HG03280 (cell line): Measurements from ENCODE around the gene PLEKHA6.

Experiments
- ATAC-seq: cut with Tn5 transposase; IDR thresholded peaks from one replicate; pipeline ENCODE4 v1.9.1; 2021; ENCODE audit warnings: mild to moderate bottlenecking, moderate library complexity; ENCODE audit not compliant: unreplicated experiment

PLEKHA6 gene

GRCh38 chr1:204356997-204357396, 2.7 kb downstream of the PLEKHA6 start:
- ATAC-seq = no peak

- no peak for ATAC-seq
Measured at GRCh38 chr1:204355913-204356312, 3.8 kb downstream of the PLEKHA6 start.

DNA sequence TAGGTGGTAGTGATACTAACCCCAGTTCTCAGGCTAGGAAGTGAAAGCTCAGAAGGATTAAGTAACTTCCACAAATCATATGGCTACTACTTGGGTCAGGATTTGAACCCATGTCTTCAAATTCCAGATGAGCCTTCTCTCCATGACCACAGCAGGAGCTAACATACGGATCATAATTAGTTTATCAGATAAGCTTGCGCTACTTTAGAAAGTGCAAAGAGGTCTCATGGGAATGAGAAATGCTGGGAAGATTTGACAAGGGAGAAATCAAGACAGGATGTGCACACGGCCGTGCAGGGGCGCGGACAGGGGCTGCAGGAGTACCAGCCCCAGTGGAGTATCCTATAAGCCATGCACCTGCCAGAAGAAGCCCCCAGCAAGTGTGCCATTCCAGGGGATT, 5.2 kb downstream of the PLEKHA6 start:
- no peak for ATAC-seq

DNA sequence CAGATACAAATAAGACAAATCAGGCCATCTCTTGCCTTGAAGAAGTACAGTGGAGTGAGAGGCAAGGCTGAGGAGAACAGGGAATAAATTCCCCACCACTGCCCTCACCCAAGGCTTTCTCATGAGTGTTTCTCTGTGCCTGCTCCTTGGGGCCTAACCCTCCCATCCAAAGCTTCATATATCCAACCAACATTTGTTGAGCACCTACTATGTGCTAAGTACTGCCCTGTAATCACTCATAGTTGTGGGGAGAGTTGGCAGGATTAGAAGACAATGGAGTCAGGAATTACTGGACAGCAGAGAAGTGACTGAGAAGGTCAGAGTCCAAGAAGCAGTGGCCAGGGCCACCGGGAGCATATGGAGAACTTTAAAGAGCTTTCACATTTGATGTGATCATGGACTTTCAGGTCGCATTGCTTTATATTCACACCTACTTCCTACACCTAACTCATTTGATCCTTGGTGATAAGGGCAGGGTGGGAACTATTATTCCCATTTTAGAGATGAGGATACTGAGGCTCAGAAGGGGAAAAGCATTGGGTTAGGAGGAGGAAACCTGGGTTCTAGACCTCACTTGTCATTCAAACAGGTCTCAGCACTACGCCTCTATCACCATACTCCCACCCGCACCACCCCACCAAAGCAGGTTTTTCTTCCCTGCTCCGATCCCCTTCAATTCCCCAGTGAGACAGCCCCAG, 6.4 kb downstream of the PLEKHA6 start:
- no peak for ATAC-seq

GRCh38 chr1:204350857-204351573, 8.7 kb downstream of the PLEKHA6 start:
- no peak for ATAC-seq

GRCh38 chr1:204350312-204350711, 9.4 kb downstream of the PLEKHA6 start:
- no peak for ATAC-seq

GRCh38 chr1:204349602-204350001, 10.1 kb downstream of the PLEKHA6 start:
- ATAC-seq = no peak

GRCh38 chr1:204348722-204349121, 11.0 kb downstream of the PLEKHA6 start:
- no peak for ATAC-seq

- no peak for ATAC-seq
Measured at GRCh38 chr1:204348242-204348641, 11.5 kb downstream of the PLEKHA6 start.

GRCh38 chr1:204345941-204346645, 13.6 kb downstream of the PLEKHA6 start:
- ATAC-seq = no peak

DNA sequence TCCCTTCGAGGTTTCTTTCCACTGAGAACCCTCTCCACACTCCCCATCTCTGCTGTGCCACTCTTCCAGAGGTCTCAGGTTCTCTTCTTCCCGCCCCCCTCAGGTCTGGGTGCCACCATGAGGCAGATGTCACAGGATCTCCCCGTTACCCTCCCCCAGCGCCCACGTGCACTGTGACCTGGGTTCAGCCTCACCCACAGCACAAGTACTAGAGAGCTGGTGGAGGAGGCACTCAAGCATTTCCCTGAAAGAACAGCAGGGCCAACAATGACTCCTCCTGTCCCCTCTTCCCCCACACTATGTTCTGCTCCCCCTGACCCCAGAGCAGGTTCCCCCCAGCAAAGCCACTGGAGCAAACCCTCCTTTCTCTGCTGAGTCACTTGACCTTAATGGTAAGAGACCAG, 14.3 kb downstream of the PLEKHA6 start:
- ATAC-seq = no peak

GRCh38 chr1:204344665-204345355, 14.9 kb downstream of the PLEKHA6 start:
- no peak for ATAC-seq

DNA sequence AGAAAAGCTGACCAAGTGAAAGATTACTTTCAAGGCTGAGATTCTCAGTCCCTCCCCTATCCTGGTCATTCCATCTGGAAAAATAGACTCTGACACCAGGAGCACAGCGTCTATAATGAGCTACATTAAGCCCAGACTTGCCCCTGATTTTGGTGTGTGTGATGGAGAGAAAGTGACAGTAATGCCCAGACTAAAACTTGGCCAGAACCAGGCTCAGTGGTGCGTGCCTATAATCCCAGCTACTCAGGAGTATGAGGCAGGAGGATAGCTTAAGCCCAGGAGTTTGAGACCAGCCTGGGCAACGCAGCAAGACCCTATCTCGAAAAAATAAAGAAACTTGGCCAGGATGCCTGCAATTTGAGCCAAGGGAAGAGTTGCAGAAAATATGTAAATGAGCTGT, 15.9 kb downstream of the PLEKHA6 start:
- ATAC-seq = no peak

DNA sequence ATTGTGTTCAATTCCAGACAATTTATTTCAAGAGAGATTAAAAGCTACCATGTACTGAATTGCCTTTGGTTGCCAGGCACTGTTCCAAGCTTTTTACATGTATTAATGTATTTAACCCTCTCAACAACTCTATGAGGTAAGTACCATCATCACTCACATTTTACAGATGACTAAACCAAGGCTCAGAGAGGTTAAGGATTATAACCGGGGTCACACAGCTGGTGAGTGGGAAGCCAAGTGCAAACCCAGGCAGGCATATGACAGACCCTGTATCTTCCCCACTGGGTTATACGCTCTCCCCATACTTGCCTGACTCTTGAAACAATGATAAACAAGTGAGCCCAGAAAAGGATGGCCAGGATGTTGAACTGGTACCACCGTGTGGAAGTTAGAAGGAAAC, 16.5 kb downstream of the PLEKHA6 start:
- no peak for ATAC-seq

GRCh38 chr1:204342310-204342709, 17.4 kb downstream of the PLEKHA6 start:
- no peak for ATAC-seq

DNA sequence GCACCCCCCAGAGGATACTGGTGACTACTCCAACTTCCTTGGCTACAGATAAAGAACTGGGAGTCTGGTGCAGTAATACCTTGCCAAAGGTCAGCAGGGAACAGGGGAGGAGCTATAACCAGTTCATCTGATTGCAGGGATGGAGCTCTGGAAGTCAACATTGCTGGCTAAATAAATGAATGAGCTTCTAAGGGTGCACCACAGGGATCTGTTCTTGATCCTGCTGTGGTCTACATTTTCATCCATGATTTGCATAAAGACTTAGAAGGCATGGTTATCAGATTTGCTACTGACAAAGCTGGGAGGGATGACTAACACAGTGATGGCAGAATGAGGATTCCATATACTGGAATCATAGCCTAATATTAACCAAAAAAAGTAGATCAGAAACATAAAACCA, 18.3 kb downstream of the PLEKHA6 start:
- ATAC-seq = no peak

- ATAC-seq = no peak
Measured at GRCh38 chr1:204340081-204340889, 19.4 kb downstream of the PLEKHA6 start.

DNA sequence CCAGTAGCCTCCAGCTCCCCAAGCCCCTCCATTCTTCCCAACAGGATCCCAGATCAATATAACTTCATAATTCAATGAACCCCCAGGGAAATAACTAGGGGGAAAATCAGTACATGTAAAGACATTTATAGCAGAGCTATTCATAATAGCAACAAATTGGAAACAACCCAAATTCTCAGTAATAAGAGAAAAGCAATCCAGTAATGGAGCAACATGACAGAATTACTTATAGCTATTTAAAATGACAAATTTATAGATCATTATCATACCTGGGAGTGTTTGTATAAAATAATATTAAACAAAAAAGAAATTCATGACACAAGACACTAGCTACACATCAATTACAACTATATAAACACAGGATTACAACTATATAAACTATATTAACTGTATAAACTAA, 20.2 kb downstream of the PLEKHA6 start:
- ATAC-seq = no peak

- no peak for ATAC-seq
Measured at GRCh38 chr1:204338997-204339396, 20.7 kb downstream of the PLEKHA6 start.

DNA sequence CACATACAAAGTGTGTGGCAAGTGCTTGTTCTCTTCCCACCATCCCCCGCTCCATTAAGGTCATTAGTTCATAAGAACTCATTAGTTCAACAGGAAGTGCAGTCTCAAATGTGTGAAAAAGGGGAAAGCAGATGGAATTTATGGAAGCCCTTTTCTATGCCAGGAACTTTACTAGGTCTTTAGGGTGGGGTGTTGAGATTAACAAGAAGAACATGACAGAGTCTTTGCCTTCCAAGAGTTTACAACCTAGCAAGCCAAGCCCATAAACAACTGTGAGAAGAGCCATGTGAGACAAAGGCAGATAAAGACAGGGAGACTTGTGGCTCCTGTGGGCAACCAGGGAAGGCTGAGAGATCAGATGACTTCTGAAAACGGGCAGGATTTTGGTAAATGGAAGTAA, 21.4 kb downstream of the PLEKHA6 start:
- ATAC-seq = no peak

DNA sequence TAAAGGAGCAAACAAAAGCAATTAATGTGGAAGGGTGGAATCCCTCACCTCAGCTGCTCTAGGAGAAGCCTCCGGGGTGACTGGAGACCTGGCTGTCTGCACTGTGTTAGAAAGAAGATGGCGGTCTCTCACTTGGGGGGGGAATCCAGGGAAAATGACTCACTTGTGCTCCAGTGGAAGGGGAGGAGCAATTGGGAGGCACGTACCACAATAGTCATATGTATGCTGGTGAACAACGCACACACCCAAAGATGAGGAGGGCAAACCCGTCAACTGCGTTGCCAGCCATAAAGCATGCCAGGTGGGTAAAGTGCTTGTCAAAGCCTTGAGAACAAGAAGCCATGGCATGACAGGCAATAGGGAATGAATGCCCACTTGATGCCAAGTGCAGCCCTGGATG, 22.1 kb downstream of the PLEKHA6 start:
- ATAC-seq = no peak
